ENCODE results near the gene DOCK4. TPM values are rescaled to one million over a fixed set of nuclear protein-coding genes. Genes with fewer than 3 reads are reported as not detected.

DOCK4 gene
- total and polyA plus RNA-seq, 10 of the 15 experiments (the other 5 are each of a cell fraction or from before 2014, with no cell fraction given) = 0.03 to 0.73 (median 0.38) TPM

DNA sequence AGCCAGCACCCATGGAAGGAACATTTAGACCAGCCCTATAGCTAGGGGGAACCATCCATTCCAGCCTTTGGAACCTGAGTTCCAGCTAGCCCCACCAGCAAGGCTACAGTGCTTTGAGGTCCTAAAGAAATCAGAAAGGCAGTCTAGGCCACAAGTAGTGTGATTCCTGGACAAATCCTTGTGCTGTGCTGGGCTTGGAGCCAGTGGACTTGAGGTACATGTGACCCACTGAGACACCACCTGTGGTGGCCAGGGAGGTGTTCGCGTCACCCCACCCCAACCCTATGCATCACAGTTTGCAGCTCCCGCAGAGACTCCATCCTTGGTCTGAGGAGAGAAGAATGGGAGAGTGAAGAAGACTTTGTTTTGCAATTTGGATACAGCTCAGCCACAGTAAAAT lies 32.1 kb upstream of the DOCK4 start:
- H3K9me3 ChIP-seq (replicated peaks; ENCODE audit: control insufficient read depth, insufficient read depth, low read length) = no peaks in the 10 kb centered on the region
- TF ChIP-seq, protein P1, sequence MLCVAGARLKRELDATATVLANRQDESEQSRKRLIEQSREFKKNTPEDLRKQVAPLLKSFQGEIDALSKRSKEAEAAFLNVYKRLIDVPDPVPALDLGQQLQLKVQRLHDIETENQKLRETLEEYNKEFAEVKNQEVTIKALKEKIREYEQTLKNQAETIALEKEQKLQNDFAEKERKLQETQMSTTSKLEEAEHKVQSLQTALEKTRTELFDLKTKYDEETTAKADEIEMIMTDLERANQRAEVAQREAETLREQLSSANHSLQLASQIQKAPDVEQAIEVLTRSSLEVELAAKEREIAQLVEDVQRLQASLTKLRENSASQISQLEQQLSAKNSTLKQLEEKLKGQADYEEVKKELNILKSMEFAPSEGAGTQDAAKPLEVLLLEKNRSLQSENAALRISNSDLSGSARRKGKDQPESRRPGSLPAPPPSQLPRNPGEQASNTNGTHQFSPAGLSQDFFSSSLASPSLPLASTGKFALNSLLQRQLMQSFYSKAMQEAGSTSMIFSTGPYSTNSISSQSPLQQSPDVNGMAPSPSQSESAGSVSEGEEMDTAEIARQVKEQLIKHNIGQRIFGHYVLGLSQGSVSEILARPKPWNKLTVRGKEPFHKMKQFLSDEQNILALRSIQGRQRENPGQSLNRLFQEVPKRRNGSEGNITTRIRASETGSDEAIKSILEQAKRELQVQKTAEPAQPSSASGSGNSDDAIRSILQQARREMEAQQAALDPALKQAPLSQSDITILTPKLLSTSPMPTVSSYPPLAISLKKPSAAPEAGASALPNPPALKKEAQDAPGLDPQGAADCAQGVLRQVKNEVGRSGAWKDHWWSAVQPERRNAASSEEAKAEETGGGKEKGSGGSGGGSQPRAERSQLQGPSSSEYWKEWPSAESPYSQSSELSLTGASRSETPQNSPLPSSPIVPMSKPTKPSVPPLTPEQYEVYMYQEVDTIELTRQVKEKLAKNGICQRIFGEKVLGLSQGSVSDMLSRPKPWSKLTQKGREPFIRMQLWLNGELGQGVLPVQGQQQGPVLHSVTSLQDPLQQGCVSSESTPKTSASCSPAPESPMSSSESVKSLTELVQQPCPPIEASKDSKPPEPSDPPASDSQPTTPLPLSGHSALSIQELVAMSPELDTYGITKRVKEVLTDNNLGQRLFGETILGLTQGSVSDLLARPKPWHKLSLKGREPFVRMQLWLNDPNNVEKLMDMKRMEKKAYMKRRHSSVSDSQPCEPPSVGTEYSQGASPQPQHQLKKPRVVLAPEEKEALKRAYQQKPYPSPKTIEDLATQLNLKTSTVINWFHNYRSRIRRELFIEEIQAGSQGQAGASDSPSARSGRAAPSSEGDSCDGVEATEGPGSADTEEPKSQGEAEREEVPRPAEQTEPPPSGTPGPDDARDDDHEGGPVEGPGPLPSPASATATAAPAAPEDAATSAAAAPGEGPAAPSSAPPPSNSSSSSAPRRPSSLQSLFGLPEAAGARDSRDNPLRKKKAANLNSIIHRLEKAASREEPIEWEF (IDR thresholded peaks at IDR 0.05; ENCODE audit: insufficient replicate concordance, low read depth, low read length) = no peak
- TF ChIP-seq RB1 (IDR thresholded peaks at IDR 0.05; ENCODE audit: borderline replicate concordance) = no peak
- TF ChIP-seq, protein P2, sequence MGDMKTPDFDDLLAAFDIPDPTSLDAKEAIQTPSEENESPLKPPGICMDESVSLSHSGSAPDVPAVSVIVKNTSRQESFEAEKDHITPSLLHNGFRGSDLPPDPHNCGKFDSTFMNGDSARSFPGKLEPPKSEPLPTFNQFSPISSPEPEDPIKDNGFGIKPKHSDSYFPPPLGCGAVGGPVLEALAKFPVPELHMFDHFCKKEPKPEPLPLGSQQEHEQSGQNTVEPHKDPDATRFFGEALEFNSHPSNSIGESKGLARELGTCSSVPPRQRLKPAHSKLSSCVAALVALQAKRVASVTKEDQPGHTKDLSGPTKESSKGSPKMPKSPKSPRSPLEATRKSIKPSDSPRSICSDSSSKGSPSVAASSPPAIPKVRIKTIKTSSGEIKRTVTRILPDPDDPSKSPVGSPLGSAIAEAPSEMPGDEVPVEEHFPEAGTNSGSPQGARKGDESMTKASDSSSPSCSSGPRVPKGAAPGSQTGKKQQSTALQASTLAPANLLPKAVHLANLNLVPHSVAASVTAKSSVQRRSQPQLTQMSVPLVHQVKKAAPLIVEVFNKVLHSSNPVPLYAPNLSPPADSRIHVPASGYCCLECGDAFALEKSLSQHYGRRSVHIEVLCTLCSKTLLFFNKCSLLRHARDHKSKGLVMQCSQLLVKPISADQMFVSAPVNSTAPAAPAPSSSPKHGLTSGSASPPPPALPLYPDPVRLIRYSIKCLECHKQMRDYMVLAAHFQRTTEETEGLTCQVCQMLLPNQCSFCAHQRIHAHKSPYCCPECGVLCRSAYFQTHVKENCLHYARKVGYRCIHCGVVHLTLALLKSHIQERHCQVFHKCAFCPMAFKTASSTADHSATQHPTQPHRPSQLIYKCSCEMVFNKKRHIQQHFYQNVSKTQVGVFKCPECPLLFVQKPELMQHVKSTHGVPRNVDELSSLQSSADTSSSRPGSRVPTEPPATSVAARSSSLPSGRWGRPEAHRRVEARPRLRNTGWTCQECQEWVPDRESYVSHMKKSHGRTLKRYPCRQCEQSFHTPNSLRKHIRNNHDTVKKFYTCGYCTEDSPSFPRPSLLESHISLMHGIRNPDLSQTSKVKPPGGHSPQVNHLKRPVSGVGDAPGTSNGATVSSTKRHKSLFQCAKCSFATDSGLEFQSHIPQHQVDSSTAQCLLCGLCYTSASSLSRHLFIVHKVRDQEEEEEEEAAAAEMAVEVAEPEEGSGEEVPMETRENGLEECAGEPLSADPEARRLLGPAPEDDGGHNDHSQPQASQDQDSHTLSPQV (IDR thresholded peaks at IDR 0.05) = no peak
- in situ Hi-C loops (cut with MboI) = no loop called here
- 97% methylated on average over 3 of the region's 3 CpGs for WGBS (ENCODE audit: insufficient coverage, insufficient replicate concordance, low lambda C conversion rate, missing lambda C conversion rate)
- BruUV-seq (replicated peaks) = no TSS peak
- H3K4me3 ChIP-seq = no peak overlapping the region
- no peak overlapping the region for H3K27ac ChIP-seq (ENCODE audit: control insufficient read depth, insufficient read depth)
- H3K4me1 ChIP-seq (ENCODE audit: control insufficient read depth, insufficient read depth, low read length) = no peaks in the 10 kb centered on the region
- intact Hi-C loops (cut with micrococcal nuclease; ENCODE audit: unreplicated experiment) = no loop called here
- ChIA-PET CTCF (interaction anchor here (0.6 kb wide), 1 partner anchor 69 kb away, joined by 3 read pairs; no protein-coding TSS in a partner anchor), SMC1A (ENCODE audit: uncharacterized antibody, unreplicated experiment) (no interaction called here), POLR2A (no interaction called here), RAD21 (ENCODE audit: unreplicated experiment) (no interaction called here)
- no peak overlapping the region for H2AFZ ChIP-seq (ENCODE audit: control insufficient read depth, low read depth, low read length)
- no peak for FAIRE-seq
- H3K36me3 ChIP-seq (ENCODE audit: control insufficient read depth in 2 of 2, insufficient read depth in 2 of 2, low read length in 1 of 2) = no peaks in the 10 kb centered on the region
- H3K27me3 ChIP-seq (replicated peaks in 1 of 2; ENCODE audit: control insufficient read depth in 2 of 2, insufficient read depth in 2 of 2, low read length in 1 of 2) = no peaks in the 10 kb centered on the region
- no peak overlapping the region for H3K4me2 ChIP-seq (ENCODE audit: control insufficient read depth, insufficient read depth)
- ATAC-seq = no peak
- no peak overlapping the region for H3K9ac ChIP-seq (ENCODE audit: control insufficient read depth, insufficient read depth, low read length)
- no peaks in the 10 kb centered on the region for H4K20me1 ChIP-seq (ENCODE audit: control insufficient read depth, insufficient read depth)
- no peak for DNase-seq (ENCODE audit: low read depth, low spot score)
- H3K79me2 ChIP-seq (ENCODE audit: control insufficient read depth, insufficient read depth, low read length) = no peaks in the 10 kb centered on the region
